ENCODE measurements around the gene GNAZ.

- TF ChIP-seq CTCF (IDR thresholded peaks at IDR 0.05) = no peak
- TF ChIP-seq POLR2A (IDR thresholded peaks at IDR 0.05) = no peak
Observed at GRCh38 chr22:23058481-23059283, 11.6 kb upstream of the GNAZ start.
